SK-N-SH treated with all-trans-retinoic acid at 6 μM for 48 hours (cell line): ENCODE measurements around the gene PALS2.

Source experiments
- ATAC-seq: fragments of 200-7000 bp; cut with Tn5 transposase; 3 replicates; pipeline ENCODE4 v1.9.1; 2020; ENCODE audit warnings: mild to moderate bottlenecking, moderate library complexity
- CSDC2 ChIP-seq: fragments of 250-450 bp; sonication (Bioruptor Pico); IDR thresholded peaks from 2 replicates; pipeline ENCODE4 v1.5.0; 2020; ENCODE audit warnings: mild to moderate bottlenecking, moderate library complexity
- GLIS3 ChIP-seq: fragments of 250-450 bp; sonication (Bioruptor Pico); IDR thresholded peaks from 2 replicates; pipeline ENCODE4 v1.5.0; 2020; ENCODE audit warnings: mild to moderate bottlenecking, moderate library complexity
- ISL1 ChIP-seq: fragments of 250-450 bp; sonication (Bioruptor Pico); IDR thresholded peaks from 2 replicates; pipeline ENCODE4 v2.1.2; 2022; ENCODE audit warnings: mild to moderate bottlenecking, moderate library complexity
- OSR1 ChIP-seq: fragments of 250-450 bp; sonication (Bioruptor Pico); IDR thresholded peaks from 2 replicates; pipeline ENCODE4 v1.8.0; 2022; ENCODE audit warnings: moderate library complexity, mild to moderate bottlenecking, inconsistent platforms
- PPARA ChIP-seq: fragments of 250-450 bp; sonication (Bioruptor Pico); IDR thresholded peaks from 2 replicates; pipeline ENCODE4 v1.5.0; 2020; ENCODE audit warnings: mild to moderate bottlenecking, borderline replicate concordance
- RARB ChIP-seq: fragments of 250-450 bp; sonication (Bioruptor Pico); IDR thresholded peaks from 2 replicates; pipeline ENCODE4 v1.8.0; 2021; ENCODE audit warnings: mild to moderate bottlenecking, moderate library complexity
- SNAI2 ChIP-seq: fragments of 250-450 bp; sonication (Bioruptor Pico); IDR thresholded peaks from 2 replicates; pipeline ENCODE4 v1.5.0; 2020; ENCODE audit warnings: mild to moderate bottlenecking, moderate library complexity
- TCF4 ChIP-seq: fragments of 250-450 bp; sonication (Bioruptor Pico); IDR thresholded peaks from 2 replicates; pipeline ENCODE4 v1.8.0; 2021; ENCODE audit warnings: mild to moderate bottlenecking, moderate library complexity, borderline replicate concordance
- TOX ChIP-seq: fragments of 250-450 bp; sonication (Bioruptor Pico); IDR thresholded peaks from 2 replicates; pipeline ENCODE4 v1.8.0; 2021; ENCODE audit warnings: mild to moderate bottlenecking, moderate library complexity, borderline replicate concordance
- ZC3H10 ChIP-seq: fragments of 250-450 bp; sonication (Bioruptor Pico); IDR thresholded peaks from 2 replicates; pipeline ENCODE4 v1.5.1; 2021; ENCODE audit warnings: mild to moderate bottlenecking, moderate library complexity
- ZFP3 ChIP-seq: fragments of 250-450 bp; sonication (Bioruptor Pico); IDR thresholded peaks from 2 replicates; pipeline ENCODE4 v1.5.0; 2020; ENCODE audit warnings: mild to moderate bottlenecking, moderate library complexity
- ZFP30 ChIP-seq: fragments of 450-650 bp; formaldehyde crosslinking; IDR thresholded peaks from 2 replicates; pipeline ENCODE4 v1.5.0; 2022; ENCODE audit warnings: mild to moderate bottlenecking, moderate library complexity
- ZNF565 ChIP-seq: fragments of 450-650 bp; formaldehyde crosslinking; conservative IDR thresholded peaks from 2 replicates; pipeline ENCODE4 v1.5.0; 2020; ENCODE audit warnings: low read depth, mild to moderate bottlenecking, moderate library complexity
- ZNF70 ChIP-seq: fragments of 450-650 bp; formaldehyde crosslinking; IDR thresholded peaks from 2 replicates; pipeline ENCODE4 v1.5.0; 2020; ENCODE audit warnings: mild to moderate bottlenecking, moderate library complexity
- ZNF8 ChIP-seq: fragments of 450-650 bp; formaldehyde crosslinking; IDR thresholded peaks from 2 replicates; pipeline ENCODE4 v1.5.0; 2020; ENCODE audit warnings: mild to moderate bottlenecking, moderate library complexity
- TF ChIP-seq, protein P1 (sequence below): fragments of 250-450 bp; sonication (Bioruptor Pico); IDR thresholded peaks from 2 replicates; pipeline ENCODE4 v1.8.0; 2021; ENCODE audit warnings: low read depth, mild to moderate bottlenecking, moderate library complexity, borderline replicate concordance
- TF ChIP-seq, protein P2 (sequence below): fragments of 250-450 bp; sonication (Bioruptor Pico); IDR thresholded peaks from 2 replicates; pipeline ENCODE4 v1.8.0; 2020; ENCODE audit warnings: mild to moderate bottlenecking, moderate library complexity, borderline replicate concordance
- TF ChIP-seq, protein P3 (sequence below): fragments of 250-450 bp; sonication (Bioruptor Pico); IDR thresholded peaks from 2 replicates; pipeline ENCODE4 v1.5.1; 2020; ENCODE audit warnings: low read depth, mild to moderate bottlenecking, moderate library complexity
- TF ChIP-seq, protein P4 (sequence below): fragments of 250-450 bp; sonication (Bioruptor Pico); IDR thresholded peaks from 2 replicates; pipeline ENCODE4 v1.5.0; 2020; ENCODE audit warnings: mild to moderate bottlenecking, moderate library complexity

Gene PALS2

DNA sequence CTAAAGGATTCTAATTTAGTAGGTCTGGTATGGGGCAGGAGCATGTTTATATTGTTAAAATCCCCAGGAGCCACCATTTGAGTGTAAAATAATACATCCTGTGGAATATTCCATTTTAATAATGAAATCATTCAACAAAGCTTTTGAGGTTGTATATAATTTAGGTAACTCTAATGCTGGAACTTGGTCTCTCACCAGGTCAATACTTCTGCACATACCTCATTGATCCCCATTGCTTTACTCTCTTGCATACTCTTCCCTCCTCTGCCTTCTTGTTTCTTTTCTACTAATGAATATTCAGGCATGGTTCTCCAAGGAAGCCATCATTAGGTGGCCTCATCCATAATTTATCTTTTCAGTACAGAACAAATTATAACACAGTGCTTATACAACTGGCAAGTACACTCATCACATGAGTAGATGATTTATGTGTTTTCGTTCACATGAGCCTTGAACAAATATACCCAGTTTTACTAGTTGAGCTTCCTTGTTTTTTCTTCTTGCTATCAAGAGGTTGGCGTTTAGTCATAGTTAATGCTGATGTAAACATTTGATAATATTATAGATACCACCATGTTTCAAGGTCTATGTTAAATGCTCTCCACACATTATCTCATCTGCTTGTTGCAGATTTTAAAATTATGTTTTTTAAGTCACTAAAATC, 7.2 kb downstream of the PALS2 start:
- no peak for TF ChIP-seq ZFP30 (CRISPR knock-in tag)
- ATAC-seq = no peak

DNA sequence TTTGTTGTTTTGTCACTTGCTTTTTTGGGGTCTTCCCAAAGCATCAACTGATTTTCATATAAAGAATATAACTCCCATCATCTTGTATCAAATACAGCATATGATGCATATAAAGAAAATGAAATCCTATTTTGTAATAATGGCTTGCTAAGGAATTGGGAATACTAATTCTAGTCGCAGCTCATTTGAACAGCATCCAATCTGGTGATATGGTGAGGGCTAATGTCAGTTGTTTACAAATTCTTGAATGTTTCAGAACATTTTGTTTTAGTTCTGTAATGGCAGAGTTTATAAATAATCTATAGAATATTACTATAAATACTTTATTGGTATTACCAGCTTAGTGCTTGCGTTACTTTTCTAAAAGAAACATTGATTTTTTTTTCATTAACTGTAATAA, 8.9 kb downstream of the PALS2 start:
- no peak for TF ChIP-seq OSR1 (CRISPR knock-in tag)
- no peak for TF ChIP-seq TOX (CRISPR knock-in tag)
- no peak for TF ChIP-seq CSDC2 (CRISPR knock-in tag)
- TF ChIP-seq, protein P1, sequence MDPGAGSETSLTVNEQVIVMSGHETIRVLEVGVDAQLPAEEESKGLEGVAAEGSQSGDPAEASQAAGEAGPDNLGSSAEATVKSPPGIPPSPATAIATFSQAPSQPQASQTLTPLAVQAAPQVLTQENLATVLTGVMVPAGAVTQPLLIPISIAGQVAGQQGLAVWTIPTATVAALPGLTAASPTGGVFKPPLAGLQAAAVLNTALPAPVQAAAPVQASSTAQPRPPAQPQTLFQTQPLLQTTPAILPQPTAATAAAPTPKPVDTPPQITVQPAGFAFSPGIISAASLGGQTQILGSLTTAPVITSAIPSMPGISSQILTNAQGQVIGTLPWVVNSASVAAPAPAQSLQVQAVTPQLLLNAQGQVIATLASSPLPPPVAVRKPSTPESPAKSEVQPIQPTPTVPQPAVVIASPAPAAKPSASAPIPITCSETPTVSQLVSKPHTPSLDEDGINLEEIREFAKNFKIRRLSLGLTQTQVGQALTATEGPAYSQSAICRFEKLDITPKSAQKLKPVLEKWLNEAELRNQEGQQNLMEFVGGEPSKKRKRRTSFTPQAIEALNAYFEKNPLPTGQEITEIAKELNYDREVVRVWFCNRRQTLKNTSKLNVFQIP (CRISPR knock-in tag) = no peak
- no peak for TF ChIP-seq ZNF565 (CRISPR knock-in tag)
- no peak for TF ChIP-seq ZNF70 (CRISPR knock-in tag)
- TF ChIP-seq, all 23 proteins: peak for 0
- no peak for ATAC-seq

DNA sequence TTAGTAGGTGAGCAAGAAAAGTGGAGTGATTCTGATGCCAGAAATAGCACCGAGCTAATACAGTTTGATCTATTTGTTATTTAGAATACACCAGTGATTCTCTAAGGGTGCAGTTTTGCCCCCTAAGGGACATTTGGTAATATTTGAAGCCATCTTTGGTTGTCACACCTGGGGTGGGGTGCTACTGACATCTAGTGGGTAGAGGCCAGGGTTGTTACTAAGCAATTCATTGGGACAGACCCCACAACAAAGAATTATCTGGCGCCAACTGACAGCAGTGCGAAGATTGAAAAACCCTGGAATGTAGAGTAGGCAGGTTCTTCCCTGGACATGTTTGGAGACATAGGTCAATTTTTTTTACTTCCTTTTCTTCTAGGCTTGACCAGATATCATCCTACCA, 14.6 kb downstream of the PALS2 start:
- peak; percentile 70 for ATAC-seq
- no peak for TF ChIP-seq ZC3H10 (CRISPR knock-in tag)
- TF ChIP-seq, protein P1 (CRISPR knock-in tag) = no peak
- TF ChIP-seq ZNF565 (CRISPR knock-in tag) = no peak
- no peak for TF ChIP-seq ISL1 (CRISPR knock-in tag)
- TF ChIP-seq TCF4 (CRISPR knock-in tag) = no peak
- no peak for TF ChIP-seq ZFP30 (CRISPR knock-in tag)
- TF ChIP-seq ZFP3 (CRISPR knock-in tag) = no peak

DNA sequence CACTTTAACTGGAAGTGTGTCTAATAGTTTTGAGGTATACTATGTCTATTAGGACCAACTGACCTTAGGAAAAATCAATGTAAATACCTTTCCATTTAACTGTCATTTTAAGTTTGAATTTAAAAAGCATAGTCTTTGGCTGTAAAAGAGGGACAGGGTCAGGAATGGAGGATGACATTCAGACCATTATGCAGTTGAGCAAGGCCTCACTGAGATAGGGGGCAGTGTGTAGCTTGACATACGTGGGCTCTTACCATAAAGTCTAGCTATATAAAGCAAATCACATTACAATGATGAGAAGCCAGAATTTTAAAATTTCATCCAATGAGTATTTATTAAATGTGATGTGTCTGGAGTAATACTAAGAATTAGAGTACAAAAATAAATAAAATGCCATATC, 17.9 kb downstream of the PALS2 start:
- TF ChIP-seq ZFP30 (CRISPR knock-in tag) (no peak), PPARA (CRISPR knock-in tag) (no peak), OSR1 (CRISPR knock-in tag) (no peak), ZNF565 (CRISPR knock-in tag) (no peak), RARB (CRISPR knock-in tag) (no peak), ZNF8 (CRISPR knock-in tag) (no peak), ZNF70 (CRISPR knock-in tag) (no peak), ZFP3 (CRISPR knock-in tag) (no peak)
- TF ChIP-seq, protein P2, sequence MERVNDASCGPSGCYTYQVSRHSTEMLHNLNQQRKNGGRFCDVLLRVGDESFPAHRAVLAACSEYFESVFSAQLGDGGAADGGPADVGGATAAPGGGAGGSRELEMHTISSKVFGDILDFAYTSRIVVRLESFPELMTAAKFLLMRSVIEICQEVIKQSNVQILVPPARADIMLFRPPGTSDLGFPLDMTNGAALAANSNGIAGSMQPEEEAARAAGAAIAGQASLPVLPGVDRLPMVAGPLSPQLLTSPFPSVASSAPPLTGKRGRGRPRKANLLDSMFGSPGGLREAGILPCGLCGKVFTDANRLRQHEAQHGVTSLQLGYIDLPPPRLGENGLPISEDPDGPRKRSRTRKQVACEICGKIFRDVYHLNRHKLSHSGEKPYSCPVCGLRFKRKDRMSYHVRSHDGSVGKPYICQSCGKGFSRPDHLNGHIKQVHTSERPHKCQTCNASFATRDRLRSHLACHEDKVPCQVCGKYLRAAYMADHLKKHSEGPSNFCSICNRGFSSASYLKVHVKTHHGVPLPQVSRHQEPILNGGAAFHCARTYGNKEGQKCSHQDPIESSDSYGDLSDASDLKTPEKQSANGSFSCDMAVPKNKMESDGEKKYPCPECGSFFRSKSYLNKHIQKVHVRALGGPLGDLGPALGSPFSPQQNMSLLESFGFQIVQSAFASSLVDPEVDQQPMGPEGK = no peak
- TF ChIP-seq, all 23 proteins: peak for 0
- 0 out of 3 replicates have a peak, but pooled peaks have one; percentile 24 for ATAC-seq

DNA sequence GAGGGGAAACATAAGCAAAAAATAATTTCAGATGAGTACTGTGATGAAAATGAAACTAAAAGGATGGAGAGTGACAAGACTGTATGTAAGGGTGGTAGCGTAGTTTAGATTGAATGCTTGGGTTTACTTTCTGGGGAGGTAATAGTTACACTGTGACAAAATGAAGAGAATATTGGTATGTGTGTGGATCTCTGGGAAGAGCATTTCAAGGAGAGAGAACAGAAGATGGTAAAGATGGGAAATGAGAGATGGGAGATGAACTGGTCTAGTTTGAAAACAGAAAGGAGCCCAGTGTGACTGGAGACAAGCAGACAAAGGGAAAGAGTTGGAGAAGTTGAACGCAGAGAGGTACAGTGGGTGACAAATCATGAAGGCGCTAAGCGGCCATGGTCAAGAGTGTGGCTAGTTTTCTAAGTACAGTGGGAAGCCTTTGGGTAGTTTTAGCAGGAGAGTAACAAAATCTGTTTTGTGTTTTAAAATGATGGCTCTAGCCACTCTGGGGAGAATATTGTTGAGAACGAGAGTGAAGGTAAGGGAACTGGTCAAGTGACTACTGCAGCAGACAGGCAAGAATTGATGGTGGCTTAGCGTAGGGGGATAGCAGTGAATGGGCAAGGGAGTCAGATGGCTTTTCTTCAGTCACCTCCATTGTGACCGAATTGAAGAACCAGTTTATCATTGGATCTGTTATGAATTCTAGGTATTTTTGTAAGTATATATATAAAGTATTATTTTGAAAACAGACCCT, 22.6 kb downstream of the PALS2 start:
- TF ChIP-seq ZNF8 (CRISPR knock-in tag) (no peak), PPARA (CRISPR knock-in tag) (no peak), SNAI2 (no peak), OSR1 (CRISPR knock-in tag) (no peak), ISL1 (CRISPR knock-in tag) (no peak), ZFP3 (CRISPR knock-in tag) (no peak), ZNF70 (CRISPR knock-in tag) (no peak), GLIS3 (CRISPR knock-in tag) (no peak)
- TF ChIP-seq, protein P3, sequence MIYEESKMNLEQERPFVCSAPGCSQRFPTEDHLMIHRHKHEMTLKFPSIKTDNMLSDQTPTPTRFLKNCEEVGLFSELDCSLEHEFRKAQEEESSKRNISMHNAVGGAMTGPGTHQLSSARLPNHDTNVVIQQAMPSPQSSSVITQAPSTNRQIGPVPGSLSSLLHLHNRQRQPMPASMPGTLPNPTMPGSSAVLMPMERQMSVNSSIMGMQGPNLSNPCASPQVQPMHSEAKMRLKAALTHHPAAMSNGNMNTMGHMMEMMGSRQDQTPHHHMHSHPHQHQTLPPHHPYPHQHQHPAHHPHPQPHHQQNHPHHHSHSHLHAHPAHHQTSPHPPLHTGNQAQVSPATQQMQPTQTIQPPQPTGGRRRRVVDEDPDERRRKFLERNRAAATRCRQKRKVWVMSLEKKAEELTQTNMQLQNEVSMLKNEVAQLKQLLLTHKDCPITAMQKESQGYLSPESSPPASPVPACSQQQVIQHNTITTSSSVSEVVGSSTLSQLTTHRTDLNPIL = no peak
- TF ChIP-seq, protein P1 (CRISPR knock-in tag) = no peak
- TF ChIP-seq, protein P4, sequence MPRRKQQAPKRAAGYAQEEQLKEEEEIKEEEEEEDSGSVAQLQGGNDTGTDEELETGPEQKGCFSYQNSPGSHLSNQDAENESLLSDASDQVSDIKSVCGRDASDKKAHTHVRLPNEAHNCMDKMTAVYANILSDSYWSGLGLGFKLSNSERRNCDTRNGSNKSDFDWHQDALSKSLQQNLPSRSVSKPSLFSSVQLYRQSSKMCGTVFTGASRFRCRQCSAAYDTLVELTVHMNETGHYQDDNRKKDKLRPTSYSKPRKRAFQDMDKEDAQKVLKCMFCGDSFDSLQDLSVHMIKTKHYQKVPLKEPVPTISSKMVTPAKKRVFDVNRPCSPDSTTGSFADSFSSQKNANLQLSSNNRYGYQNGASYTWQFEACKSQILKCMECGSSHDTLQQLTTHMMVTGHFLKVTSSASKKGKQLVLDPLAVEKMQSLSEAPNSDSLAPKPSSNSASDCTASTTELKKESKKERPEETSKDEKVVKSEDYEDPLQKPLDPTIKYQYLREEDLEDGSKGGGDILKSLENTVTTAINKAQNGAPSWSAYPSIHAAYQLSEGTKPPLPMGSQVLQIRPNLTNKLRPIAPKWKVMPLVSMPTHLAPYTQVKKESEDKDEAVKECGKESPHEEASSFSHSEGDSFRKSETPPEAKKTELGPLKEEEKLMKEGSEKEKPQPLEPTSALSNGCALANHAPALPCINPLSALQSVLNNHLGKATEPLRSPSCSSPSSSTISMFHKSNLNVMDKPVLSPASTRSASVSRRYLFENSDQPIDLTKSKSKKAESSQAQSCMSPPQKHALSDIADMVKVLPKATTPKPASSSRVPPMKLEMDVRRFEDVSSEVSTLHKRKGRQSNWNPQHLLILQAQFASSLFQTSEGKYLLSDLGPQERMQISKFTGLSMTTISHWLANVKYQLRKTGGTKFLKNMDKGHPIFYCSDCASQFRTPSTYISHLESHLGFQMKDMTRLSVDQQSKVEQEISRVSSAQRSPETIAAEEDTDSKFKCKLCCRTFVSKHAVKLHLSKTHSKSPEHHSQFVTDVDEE (CRISPR knock-in tag) = no peak
- no peak; the same call in 2 of the 3 replicates for ATAC-seq
